ENCODE results near the gene PLEKHA8.

The PLEKHA8 gene, protein sequence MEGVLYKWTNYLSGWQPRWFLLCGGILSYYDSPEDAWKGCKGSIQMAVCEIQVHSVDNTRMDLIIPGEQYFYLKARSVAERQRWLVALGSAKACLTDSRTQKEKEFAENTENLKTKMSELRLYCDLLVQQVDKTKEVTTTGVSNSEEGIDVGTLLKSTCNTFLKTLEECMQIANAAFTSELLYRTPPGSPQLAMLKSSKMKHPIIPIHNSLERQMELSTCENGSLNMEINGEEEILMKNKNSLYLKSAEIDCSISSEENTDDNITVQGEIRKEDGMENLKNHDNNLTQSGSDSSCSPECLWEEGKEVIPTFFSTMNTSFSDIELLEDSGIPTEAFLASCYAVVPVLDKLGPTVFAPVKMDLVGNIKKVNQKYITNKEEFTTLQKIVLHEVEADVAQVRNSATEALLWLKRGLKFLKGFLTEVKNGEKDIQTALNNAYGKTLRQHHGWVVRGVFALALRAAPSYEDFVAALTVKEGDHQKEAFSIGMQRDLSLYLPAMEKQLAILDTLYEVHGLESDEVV

DNA sequence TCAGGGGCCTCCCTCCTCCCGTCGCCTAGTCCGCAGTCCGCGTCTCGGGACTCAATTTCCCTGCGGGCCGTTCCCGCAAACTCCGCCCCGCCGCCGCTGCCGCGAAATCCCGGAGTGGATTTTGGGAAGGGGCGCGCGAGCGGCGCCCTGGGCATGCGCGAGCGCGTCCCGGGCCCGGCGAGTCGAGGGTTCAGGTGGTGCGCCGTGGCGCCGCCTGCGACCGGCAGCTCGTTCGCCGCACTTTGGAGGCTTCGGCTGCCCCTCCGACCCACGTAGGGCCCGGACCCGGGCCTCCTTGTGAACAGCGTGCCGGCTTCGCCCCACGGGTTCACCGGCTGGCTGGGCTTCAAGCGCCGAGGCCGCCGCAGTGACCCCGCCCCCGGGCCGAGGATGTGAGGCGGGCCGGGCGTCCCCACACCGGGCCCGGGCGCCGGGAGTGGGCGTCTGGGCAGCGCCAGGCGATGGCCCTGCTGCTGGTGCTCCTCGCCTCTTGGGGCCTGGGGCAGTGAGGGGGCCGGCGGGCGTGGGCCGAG lies at the start of gene PLEKHA8:
Gene PLEKHA8 (plus strand): TSS at position 197 of the 533 bp plus-strand sequence. CDS start 351 bp downstream, outside the sequence.
- H3K4me1 Mint-ChIP-seq (ENCODE audit: low read depth) = peaks cover 27% of the 10 kb centered on the region
- intact Hi-C loops (cut with micrococcal nuclease) = loop anchor here (2.0 kb wide), 1 partner anchor 39 kb away; the partner anchor contains the start of gene SCRN1
- H3K9me3 Mint-ChIP-seq = no peaks in the 10 kb centered on the region
- peak within 1 kb of the TSS; percentile 87 for H3K4me3 Mint-ChIP-seq
- H3K27ac Mint-ChIP-seq = peak within 1 kb of the TSS; percentile 84
- peaks cover 7% of the 10 kb centered on the region for H3K36me3 Mint-ChIP-seq (ENCODE audit: low read depth)
- H3K27me3 Mint-ChIP-seq = no peaks in the 10 kb centered on the region

DNA sequence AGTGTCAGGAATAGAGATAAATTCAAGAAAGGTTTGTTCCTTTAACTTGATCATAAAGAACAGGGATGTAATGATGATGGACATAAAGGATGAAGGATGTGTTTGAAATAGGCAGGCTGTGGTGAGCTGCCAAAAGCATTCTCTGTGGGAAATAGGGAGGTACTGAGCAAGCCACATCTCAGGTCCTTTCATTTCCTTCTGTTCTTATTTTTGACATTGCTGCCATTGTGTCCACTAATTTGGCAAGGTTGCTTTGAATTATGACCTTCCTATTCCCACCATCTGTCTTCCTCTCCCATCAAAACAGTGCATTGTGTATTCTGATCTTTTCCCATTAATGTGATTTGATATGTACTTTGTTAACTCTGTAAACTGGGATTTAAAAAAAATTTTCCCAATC lies 48.1 kb upstream of the PLEKHA8 start:
- Mint-ChIP-seq H3K4me1 (ENCODE audit: low read depth) (peaks cover 37% of the 10 kb centered on the region), H3K27me3 (no peaks in the 10 kb centered on the region), H3K4me3 (no peak overlapping the region), H3K27ac (no peak overlapping the region), H3K9me3 (no peaks in the 10 kb centered on the region), H3K36me3 (ENCODE audit: low read depth) (no peaks in the 10 kb centered on the region)
- intact Hi-C loops (cut with micrococcal nuclease) = no loop called here

DNA sequence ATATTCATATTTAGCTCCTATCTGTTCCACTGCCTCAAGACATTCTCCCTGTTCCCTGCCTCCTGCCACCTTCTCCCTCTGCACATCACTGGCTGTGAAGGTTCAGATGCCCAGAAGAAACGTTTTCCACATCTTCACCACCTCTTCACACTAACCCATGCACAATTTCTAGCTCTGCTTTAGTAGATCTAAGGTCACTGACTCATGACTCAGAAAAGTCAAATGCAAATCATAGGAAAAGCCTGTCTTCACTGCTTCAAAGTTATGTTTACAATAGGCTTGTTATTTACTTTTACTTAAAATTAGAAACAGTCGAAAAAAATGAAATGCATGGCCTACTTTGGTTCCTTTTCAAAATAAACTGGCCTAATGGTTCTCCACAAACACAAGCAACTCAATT lies 41.1 kb upstream of the PLEKHA8 start:
- H3K36me3 Mint-ChIP-seq (ENCODE audit: low read depth) = no peaks in the 10 kb centered on the region
- peaks cover 9% of the 10 kb centered on the region for H3K27me3 Mint-ChIP-seq
- intact Hi-C loops (cut with micrococcal nuclease) = no loop called here
- no peaks in the 10 kb centered on the region for H3K9me3 Mint-ChIP-seq
- H3K4me1 Mint-ChIP-seq (ENCODE audit: low read depth) = peaks cover 52% of the 10 kb centered on the region
- no peak overlapping the region for H3K4me3 Mint-ChIP-seq
- H3K27ac Mint-ChIP-seq = peak overlapping the region; percentile 88

DNA sequence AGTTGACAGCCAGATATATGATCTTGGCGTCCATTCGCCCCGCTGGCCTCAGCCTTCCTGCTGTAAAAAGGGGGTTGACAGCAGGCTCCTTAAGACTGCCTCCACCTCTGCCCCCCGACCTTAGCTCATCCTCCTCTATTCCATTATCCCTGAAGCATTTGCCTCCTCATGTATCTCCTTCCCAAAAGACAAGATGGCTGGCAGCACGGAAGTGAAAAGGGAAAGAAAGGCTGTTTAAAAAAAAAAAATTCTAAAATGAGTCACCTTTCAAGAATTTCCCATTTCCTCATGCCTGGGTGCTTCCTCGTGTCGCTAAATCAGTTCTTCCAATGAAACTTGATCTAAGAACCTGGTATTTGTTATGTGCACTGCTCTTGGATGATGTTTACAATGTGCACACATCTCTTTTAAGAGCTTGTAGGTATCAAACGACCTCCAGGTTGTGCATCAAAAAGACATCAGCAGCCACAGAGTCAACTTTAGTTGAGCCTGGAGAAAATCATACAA lies 40.3 kb upstream of the PLEKHA8 start:
- H3K27me3 Mint-ChIP-seq = peaks cover 9% of the 10 kb centered on the region
- no peaks in the 10 kb centered on the region for H3K36me3 Mint-ChIP-seq (ENCODE audit: low read depth)
- no peaks in the 10 kb centered on the region for H3K9me3 Mint-ChIP-seq
- peak overlapping the region; percentile 88 for H3K27ac Mint-ChIP-seq
- peaks cover 52% of the 10 kb centered on the region for H3K4me1 Mint-ChIP-seq (ENCODE audit: low read depth)
- intact Hi-C loops (cut with micrococcal nuclease) = loop anchor here (2.0 kb wide), 1 partner anchor 41 kb away; the partner anchor contains the start of gene PLEKHA8
- H3K4me3 Mint-ChIP-seq = peak overlapping the region; percentile 74

DNA sequence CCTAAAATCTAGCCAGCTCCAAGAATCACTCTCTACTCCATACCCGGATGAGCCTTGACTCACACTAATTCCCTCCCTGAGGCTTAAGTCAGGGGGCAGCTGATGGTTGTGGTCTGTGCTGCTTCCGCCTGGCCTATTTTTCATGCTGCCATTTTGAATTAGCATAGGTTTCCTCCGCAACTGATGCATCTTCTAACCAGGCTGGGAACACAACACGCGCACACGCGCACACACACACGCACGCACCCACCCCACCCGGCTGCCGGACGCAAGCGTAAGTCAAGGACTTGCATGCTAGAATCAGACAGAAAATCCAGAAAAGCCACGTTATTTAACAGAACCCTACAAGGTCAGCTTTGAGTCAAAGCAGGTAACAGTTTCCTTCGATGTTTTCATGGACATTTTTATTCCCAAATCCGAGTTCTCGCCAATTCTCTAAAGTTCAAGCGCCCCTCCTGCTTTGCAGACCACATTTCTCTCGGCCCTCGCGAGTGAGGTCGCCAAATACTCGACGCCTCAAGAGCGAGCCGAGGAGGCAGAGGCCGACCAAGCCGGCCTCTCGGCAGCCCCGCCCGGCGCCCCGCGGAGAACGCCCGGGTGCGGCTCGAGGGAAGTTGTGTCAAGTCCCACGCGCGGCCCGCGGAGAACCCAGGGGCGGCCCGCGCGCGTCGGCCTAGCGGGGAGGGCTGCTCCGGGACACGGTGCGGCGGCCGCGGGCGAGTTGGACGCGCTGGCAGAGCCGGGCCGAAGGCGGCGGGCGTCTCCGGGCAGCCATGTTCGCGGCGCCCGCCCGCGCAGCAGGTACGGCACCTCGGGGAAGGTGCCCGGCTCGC lies 39.6 kb upstream of the PLEKHA8 start:
- H3K27me3 Mint-ChIP-seq = peaks cover 9% of the 10 kb centered on the region
- intact Hi-C loops (cut with micrococcal nuclease) = loop anchor here (2.0 kb wide), 1 partner anchor 40 kb away; the partner anchor contains the start of gene PLEKHA8
- peaks cover 50% of the 10 kb centered on the region for H3K4me1 Mint-ChIP-seq (ENCODE audit: low read depth)
- H3K27ac Mint-ChIP-seq = peak overlapping the region; percentile 88
- H3K4me3 Mint-ChIP-seq = peak overlapping the region; percentile 74
- peaks cover 6% of the 10 kb centered on the region for H3K9me3 Mint-ChIP-seq
- peaks cover 4% of the 10 kb centered on the region for H3K36me3 Mint-ChIP-seq (ENCODE audit: low read depth)

DNA sequence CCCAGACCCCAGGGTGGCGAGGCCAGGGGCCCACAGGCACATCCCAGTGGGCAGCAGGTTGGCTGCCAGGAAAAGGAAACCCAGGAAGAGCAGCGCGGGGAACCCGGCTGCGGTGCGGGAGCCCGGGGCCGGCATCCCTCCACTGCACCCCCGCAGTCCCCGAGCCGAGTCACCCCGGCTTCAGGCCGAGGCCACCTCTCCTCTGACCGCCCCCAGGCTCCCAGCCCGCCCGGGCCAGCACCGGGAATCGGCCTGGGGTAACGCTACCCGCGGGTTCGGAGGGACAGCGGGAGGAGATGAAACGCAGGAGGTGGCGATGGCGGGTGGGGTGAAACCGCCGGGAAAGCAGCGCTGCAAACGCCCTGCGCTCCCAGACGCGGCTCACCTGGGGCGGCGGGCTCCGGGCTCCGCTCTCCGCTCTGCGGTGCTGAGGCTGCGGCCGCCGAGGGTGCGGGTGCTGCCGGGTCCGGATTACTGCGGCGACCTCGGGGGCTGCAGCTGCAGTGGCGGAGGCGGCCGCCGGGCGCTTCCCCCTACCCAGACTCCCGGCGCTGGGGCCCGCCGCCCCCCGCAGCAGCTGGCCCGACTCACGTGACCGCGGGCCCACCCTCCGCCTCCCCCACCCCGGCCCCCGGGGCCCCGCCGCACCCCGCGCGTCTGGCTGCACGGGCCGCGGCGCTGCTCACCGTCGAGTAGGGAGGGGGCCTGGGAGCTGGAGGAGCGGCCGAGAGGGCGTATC lies 38.8 kb upstream of the PLEKHA8 start, which contains the start of gene SCRN1:
Gene SCRN1 (minus strand): TSS at position 545 of the 739 bp plus-strand sequence. CDS start 20,734 bp downstream, outside the sequence.
- Mint-ChIP-seq H3K4me3 (peak within 1 kb of the TSS; percentile 79), H3K4me1 (ENCODE audit: low read depth) (peaks cover 47% of the 10 kb centered on the region), H3K9me3 (peaks cover 6% of the 10 kb centered on the region), H3K36me3 (ENCODE audit: low read depth) (peaks cover 4% of the 10 kb centered on the region), H3K27ac (peak within 1 kb of the TSS; percentile 88), H3K27me3 (peaks cover 9% of the 10 kb centered on the region)
- intact Hi-C loops (cut with micrococcal nuclease) = loop anchor here (2.0 kb wide), 1 partner anchor 39 kb away; the partner anchor contains the start of gene PLEKHA8

DNA sequence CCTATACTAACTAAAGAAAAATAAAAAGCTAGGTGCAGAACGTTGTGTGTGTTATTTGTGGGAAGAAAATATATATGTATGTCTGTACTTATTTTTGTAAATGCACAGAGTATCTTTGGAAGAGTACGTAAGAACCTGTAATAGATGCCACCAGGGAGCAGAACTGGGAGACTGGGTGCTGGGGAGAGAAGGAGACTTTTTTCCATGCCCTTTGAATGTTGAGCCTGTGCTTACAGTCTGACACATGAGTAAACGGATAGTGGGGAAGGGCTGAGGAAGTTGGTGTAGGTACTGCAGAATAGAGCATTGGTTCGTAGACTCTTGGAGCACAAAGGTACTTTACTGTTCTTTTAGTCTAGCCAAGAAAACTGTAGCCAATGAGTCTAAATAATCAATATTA lies 37.3 kb upstream of the PLEKHA8 start:
- Mint-ChIP-seq H3K9me3 (peaks cover 6% of the 10 kb centered on the region), H3K36me3 (ENCODE audit: low read depth) (peaks cover 4% of the 10 kb centered on the region), H3K27me3 (peaks cover 9% of the 10 kb centered on the region), H3K27ac (no peak overlapping the region), H3K4me3 (peak overlapping the region; percentile 54), H3K4me1 (ENCODE audit: low read depth) (peaks cover 37% of the 10 kb centered on the region)
- intact Hi-C loops (cut with micrococcal nuclease) = no loop called here

DNA sequence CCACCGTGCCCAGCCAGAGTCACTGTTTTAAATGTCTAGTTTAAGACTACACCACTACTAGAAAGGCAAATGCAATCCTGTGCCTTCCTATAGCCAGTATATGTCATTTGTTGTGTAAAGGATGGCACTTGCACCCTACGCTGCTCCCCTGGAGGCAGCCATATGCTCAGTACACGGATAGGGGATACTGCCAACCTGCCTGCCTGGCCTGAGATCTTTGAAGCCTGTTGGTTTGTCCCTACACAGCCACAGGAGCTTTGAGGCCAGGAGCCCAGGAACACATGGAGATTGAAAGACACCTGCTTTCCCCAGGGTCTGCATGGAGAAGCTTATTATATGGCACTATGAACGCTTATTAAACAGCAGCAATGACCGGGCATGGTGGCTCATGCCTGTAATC lies 36.3 kb upstream of the PLEKHA8 start:
- H3K4me3 Mint-ChIP-seq = no peak overlapping the region
- peaks cover 9% of the 10 kb centered on the region for H3K27me3 Mint-ChIP-seq
- intact Hi-C loops (cut with micrococcal nuclease) = no loop called here
- H3K4me1 Mint-ChIP-seq (ENCODE audit: low read depth) = peaks cover 35% of the 10 kb centered on the region
- no peak overlapping the region for H3K27ac Mint-ChIP-seq
- peaks cover 12% of the 10 kb centered on the region for H3K36me3 Mint-ChIP-seq (ENCODE audit: low read depth)
- H3K9me3 Mint-ChIP-seq = peaks cover 16% of the 10 kb centered on the region

DNA sequence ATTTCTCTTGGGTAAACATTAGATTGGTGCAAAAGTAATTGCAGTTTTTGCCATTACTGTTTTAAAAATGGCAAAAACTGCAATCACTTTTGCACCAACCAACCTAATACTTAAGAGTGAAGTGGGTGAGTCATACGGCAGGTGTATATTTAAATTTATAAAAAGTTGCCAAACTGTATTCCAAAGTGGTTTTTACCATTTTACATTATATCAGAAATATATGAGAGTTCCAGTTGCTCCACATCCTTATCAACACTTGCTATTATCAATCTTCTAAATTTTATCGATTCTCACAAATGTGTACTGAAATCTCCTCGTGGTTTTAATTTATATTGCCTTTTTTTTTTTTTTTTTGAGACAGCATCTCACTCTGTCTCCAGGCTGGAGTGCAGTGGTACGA lies 35.1 kb upstream of the PLEKHA8 start:
- peaks cover 24% of the 10 kb centered on the region for H3K4me1 Mint-ChIP-seq (ENCODE audit: low read depth)
- no peak overlapping the region for H3K27ac Mint-ChIP-seq
- peaks cover 19% of the 10 kb centered on the region for H3K9me3 Mint-ChIP-seq
- no peak overlapping the region for H3K4me3 Mint-ChIP-seq
- peaks cover 18% of the 10 kb centered on the region for H3K36me3 Mint-ChIP-seq (ENCODE audit: low read depth)
- intact Hi-C loops (cut with micrococcal nuclease) = no loop called here
- peaks cover 9% of the 10 kb centered on the region for H3K27me3 Mint-ChIP-seq

DNA sequence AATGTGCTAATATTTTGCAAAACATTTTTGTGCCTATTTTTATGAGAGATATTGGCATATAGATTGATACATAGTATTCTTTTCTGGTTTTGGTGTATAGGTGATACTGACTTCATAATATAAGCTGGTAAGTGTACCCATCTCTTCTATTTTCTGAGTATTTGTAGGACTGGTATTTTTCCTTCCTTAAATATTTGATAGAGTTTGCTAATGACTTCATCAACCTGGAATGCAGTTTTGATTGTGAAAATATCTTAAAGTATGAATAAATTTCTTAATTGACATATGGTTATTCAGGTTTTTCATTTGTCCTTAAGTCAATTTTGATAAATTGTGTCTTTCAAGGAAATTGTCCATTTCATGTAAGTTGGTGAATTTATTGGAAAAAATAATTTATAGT lies 32.6 kb upstream of the PLEKHA8 start:
- H3K27me3 Mint-ChIP-seq = peaks cover 3% of the 10 kb centered on the region
- intact Hi-C loops (cut with micrococcal nuclease) = no loop called here

DNA sequence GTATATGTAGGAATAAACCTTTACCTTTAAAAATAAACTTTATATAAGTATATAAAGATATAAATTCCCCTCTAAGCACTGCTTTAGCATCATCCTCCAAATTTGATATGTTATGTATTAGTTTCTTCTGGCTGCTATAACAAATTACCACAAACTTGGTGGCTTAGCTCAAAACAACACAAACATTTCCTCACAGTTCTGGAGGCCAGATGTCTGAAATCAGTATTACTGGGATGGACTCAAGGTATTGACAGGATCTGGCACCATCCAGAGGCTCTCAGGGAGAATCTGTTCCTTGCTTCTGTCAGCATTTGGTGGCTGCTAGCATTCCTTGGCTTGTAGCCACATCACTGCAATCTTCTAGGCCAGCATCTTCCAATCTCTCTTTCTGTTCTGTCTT lies 31.9 kb upstream of the PLEKHA8 start:
- Mint-ChIP-seq H3K27ac (no peak overlapping the region), H3K9me3 (peaks cover 19% of the 10 kb centered on the region), H3K4me1 (ENCODE audit: low read depth) (peaks cover 11% of the 10 kb centered on the region), H3K4me3 (no peak overlapping the region), H3K27me3 (no peaks in the 10 kb centered on the region), H3K36me3 (ENCODE audit: low read depth) (peaks cover 26% of the 10 kb centered on the region)
- intact Hi-C loops (cut with micrococcal nuclease) = no loop called here

More for the DNA sequence above, 32.6 kb upstream of the PLEKHA8 start:
- Mint-ChIP-seq H3K4me1 (ENCODE audit: low read depth) (peaks cover 17% of the 10 kb centered on the region), H3K4me3 (no peak overlapping the region), H3K9me3 (peaks cover 19% of the 10 kb centered on the region), H3K27ac (no peak overlapping the region), H3K36me3 (ENCODE audit: low read depth) (peaks cover 26% of the 10 kb centered on the region)

DNA sequence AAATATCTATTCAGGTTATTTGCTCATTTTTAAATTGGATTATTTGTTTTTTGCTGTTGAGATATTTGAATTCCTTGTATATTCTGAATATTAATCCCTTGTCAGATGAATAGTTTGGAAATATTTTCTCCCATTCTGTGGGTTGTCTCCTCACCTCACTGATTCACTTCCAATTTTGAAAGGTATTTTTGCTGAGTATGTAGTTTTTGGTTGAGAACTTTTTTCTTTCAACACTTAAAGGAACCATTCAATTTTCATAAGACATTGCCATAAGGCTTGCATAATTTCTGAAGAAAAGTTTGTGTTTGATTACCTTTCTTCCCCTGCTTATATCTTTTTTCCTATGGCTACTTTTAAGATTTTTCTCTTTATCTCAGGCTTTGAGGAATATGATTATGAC lies 29.7 kb upstream of the PLEKHA8 start:
- Mint-ChIP-seq H3K27ac (no peak overlapping the region), H3K4me1 (ENCODE audit: low read depth) (peaks cover 11% of the 10 kb centered on the region), H3K27me3 (no peaks in the 10 kb centered on the region), H3K4me3 (no peak overlapping the region), H3K9me3 (peaks cover 15% of the 10 kb centered on the region), H3K36me3 (ENCODE audit: low read depth) (peaks cover 23% of the 10 kb centered on the region)
- intact Hi-C loops (cut with micrococcal nuclease) = no loop called here

DNA sequence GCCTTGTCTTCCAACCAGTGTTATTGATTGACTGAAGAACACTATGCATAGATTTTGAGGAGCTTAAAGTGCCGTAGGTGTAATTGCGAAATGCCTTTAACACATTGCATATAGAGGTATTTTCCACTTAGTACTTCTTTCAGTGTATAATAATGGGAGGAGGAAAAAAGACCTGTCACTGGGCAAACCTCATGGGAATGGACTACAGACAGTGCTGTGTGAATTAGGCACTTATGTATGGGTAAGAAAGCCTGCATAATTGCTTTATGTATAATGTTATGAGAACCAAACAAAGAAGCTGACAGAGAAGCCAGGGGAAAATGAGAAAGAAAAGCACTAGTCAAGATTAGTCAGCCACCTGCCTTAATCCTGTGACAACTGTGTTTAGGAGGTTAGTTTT lies 26.2 kb upstream of the PLEKHA8 start:
- H3K27me3 Mint-ChIP-seq = no peaks in the 10 kb centered on the region
- intact Hi-C loops (cut with micrococcal nuclease) = no loop called here
- H3K4me3 Mint-ChIP-seq = no peak overlapping the region
- peaks cover 3% of the 10 kb centered on the region for H3K9me3 Mint-ChIP-seq
- H3K4me1 Mint-ChIP-seq (ENCODE audit: low read depth) = peaks cover 11% of the 10 kb centered on the region
- no peak overlapping the region for H3K27ac Mint-ChIP-seq
- H3K36me3 Mint-ChIP-seq (ENCODE audit: low read depth) = peaks cover 14% of the 10 kb centered on the region

Measured in dendritic cell treated with granulocyte-macrophage colony-stimulating factor and Interleukin-4, amounts not matched to agents 40 ng/mL and 50 ng/mL, for 4 days (primary cell).